Endothelial cell of umbilical vein (primary cell): Measurements from ENCODE around the gene CTNNA2. TPM values are rescaled to one million over a fixed set of nuclear protein-coding genes. Genes with fewer than 3 reads are reported as not detected.

ENCODE experiments used
- BruUV-seq: library from RNA; stranded (reverse); fragments of 400-500 nt; replicated peaks from 2 replicates; lab custom pipeline; 2021; lab: Mats Ljungman, UMichigan
- CTCF ChIA-PET: fragments of 300-600, 350-600 bp; sonication (Branson Sonifier 250); formaldehyde crosslinking; loops from one replicate; lab custom pipeline; 2021; ENCODE audit warnings: antibody characterized with exemption, inconsistent platforms; lab: Charles Lee
- POLR2A ChIA-PET: fragments of 300-600, 350-600 bp; sonication (Branson Sonifier 250); formaldehyde crosslinking; loops from one replicate; lab custom pipeline; 2021; ENCODE audit warnings: antibody characterized with exemption, inconsistent platforms; lab: Charles Lee
- DNase-seq: peaks from one replicate; pipeline ENCODE4 v3.0.0-alpha.2; 2011; ENCODE audit warnings: low read depth, low spot score
- FAIRE-seq: peaks from 2 replicates; lab custom pipeline; 2011; peaks lifted over from hg19 to GRCh38; lab: Jason Lieb, UNC
- H2AFZ ChIP-seq: 2 replicates; pipeline ENCODE4 v1.6.0; 2012; ENCODE audit warnings: low read depth, low read length, control low read depth, inconsistent platforms
- H3K27ac ChIP-seq: 2 replicates; pipeline ENCODE4 v1.5.1; 2011; ENCODE audit warnings: low read depth, mild to moderate bottlenecking, control low read depth, low read length, moderate library complexity; ENCODE audit not compliant: insufficient read depth
- H3K27me3 ChIP-seq, 2 experiments: 2 replicates each; pipeline versions ENCODE4 v1.6.0 to v1.6.1; 2011; ENCODE audit warnings: low read length in 2 of 2, mixed read lengths in 1 of 2; ENCODE audit not compliant: control insufficient read depth in 2 of 2, insufficient read depth in 2 of 2
- H3K36me3 ChIP-seq, 2 experiments: 2 replicates in 1 of 2; 3 replicates in 1 of 2; pipeline ENCODE4 v1.5.1; 2011; ENCODE audit warnings: low read length in 2 of 2, mild to moderate bottlenecking in 1 of 2, moderate library complexity in 1 of 2; ENCODE audit not compliant: control insufficient read depth in 2 of 2, insufficient read depth in 2 of 2; ENCODE audit errors: extremely low read depth in 1 of 2
- H3K4me1 ChIP-seq: 3 replicates; pipeline ENCODE4 v1.5.1; 2011; ENCODE audit warnings: mild to moderate bottlenecking, low read length; ENCODE audit not compliant: control insufficient read depth, insufficient read depth; ENCODE audit errors: extremely low read depth
- H3K4me2 ChIP-seq: 2 replicates; pipeline ENCODE4 v1.6.1; 2011; ENCODE audit warnings: low read length, control low read depth, mixed read lengths; ENCODE audit not compliant: insufficient read depth
- H3K4me3 ChIP-seq, 3 experiments: fragments of 200-600 bp in 1 of 3; sonication (generic), shearing (Covaris generic) in 1 of 3; replicated peaks in 1 of 3; 2 replicates each; pipeline ENCODE4 v1.5.1; 2011 to 2016; ENCODE audit warnings: control low read depth in 3 of 3, low read length in 3 of 3, mild to moderate bottlenecking in 2 of 3, inconsistent platforms in 1 of 3, low read depth in 1 of 3, moderate library complexity in 1 of 3; ENCODE audit not compliant: insufficient read depth in 1 of 3
- H3K79me2 ChIP-seq: 2 replicates; pipeline ENCODE4 v1.6.0; 2012; ENCODE audit warnings: low read length, inconsistent platforms; ENCODE audit not compliant: control insufficient read depth, insufficient read depth
- H3K9ac ChIP-seq: replicated peaks from 2 replicates; pipeline ENCODE3; 2011; ENCODE audit warnings: low read length, control low read depth; ENCODE audit not compliant: insufficient read depth; ENCODE audit errors: extremely low read depth
- H3K9me1 ChIP-seq: replicated peaks from 3 replicates; pipeline ENCODE4 v1.6.0; 2011; ENCODE audit warnings: mild to moderate bottlenecking, low read length; ENCODE audit not compliant: control insufficient read depth, insufficient read depth; ENCODE audit errors: extremely low read depth
- H3K9me3 ChIP-seq: replicated peaks from 2 replicates; pipeline ENCODE4 v1.5.1; 2012; ENCODE audit warnings: low read length, inconsistent platforms; ENCODE audit not compliant: control insufficient read depth, insufficient read depth
- H4K20me1 ChIP-seq: replicated peaks from 2 replicates; pipeline ENCODE3; 2011; ENCODE audit warnings: mild to moderate bottlenecking, low read length; ENCODE audit not compliant: control insufficient read depth, insufficient read depth; ENCODE audit errors: extremely low read depth
- CTCF ChIP-seq, 2 donors: IDR thresholded peaks; 1 replicate in 1 of 2; 2 replicates in 1 of 2; pipeline ENCODE4 v1.5.1; 2011; ENCODE audit warnings: low read length in 2 of 2, mild to moderate bottlenecking in 2 of 2, moderate library complexity in 2 of 2, control low read depth in 1 of 2, inconsistent platforms in 1 of 2, low read depth in 1 of 2; ENCODE audit not compliant: insufficient read depth in 1 of 2; ENCODE audit errors: extremely low read depth in 1 of 2
- EZH2 ChIP-seq: IDR thresholded peaks from 2 replicates; pipeline ENCODE4 v1.6.1; 2012; ENCODE audit warnings: borderline replicate concordance, low read depth, mild to moderate bottlenecking, moderate library complexity, low read length, inconsistent platforms; ENCODE audit not compliant: severe bottlenecking
- FOS ChIP-seq: IDR thresholded peaks from 2 replicates; pipeline ENCODE4 v1.6.1; 2011; ENCODE audit warnings: mild to moderate bottlenecking, low read length, moderate library complexity, borderline replicate concordance; ENCODE audit not compliant: insufficient read depth
- GATA2 ChIP-seq: IDR thresholded peaks from 2 replicates; pipeline ENCODE4 v1.7.0; 2011; ENCODE audit warnings: low read depth, mild to moderate bottlenecking, moderate library complexity, mixed read lengths, low read length; ENCODE audit not compliant: insufficient read length, insufficient read depth
- JUN ChIP-seq: IDR thresholded peaks from 2 replicates; pipeline ENCODE4 v1.6.1; 2011; ENCODE audit warnings: borderline replicate concordance, low read depth; ENCODE audit not compliant: insufficient read length, insufficient read depth
- MAX ChIP-seq: IDR thresholded peaks from 2 replicates; pipeline ENCODE4 v1.6.1; 2011; ENCODE audit not compliant: insufficient read depth, insufficient read length
- MYC ChIP-seq: IDR thresholded peaks from one replicate; pipeline ENCODE4 v1.6.1; 2011; ENCODE audit warnings: mild to moderate bottlenecking, low read depth, low read length
- POLR2A ChIP-seq: IDR thresholded peaks from 2 replicates; pipeline ENCODE4 v1.6.1; 2012; ENCODE audit warnings: low read depth, mild to moderate bottlenecking, control low read depth, low read length
- POLR2AphosphoS5 ChIP-seq: IDR thresholded peaks from 2 replicates; pipeline ENCODE4 v1.6.1; 2012; ENCODE audit warnings: low read depth, mild to moderate bottlenecking, control low read depth, low read length, moderate library complexity; ENCODE audit not compliant: insufficient read depth
- dilution Hi-C: fragments of 300-500 bp; cut with MboI; formaldehyde crosslinking; loops from one replicate; pipeline ENCODE4 v1.15.0; 2019; ENCODE audit warnings: low sequenced_read_pairs; ENCODE audit not compliant: extremely low pct_ligation_motif_present
- intact Hi-C: fragments of 100-400 bp; cut with micrococcal nuclease; formaldehyde crosslinking; loops from one replicate; pipeline ENCODE4 v1.10.0; 2022
- polyA plus RNA-seq, 4 experiments: library from polyadenylated mRNA; depleted of rRNA in 3 of 4; stranded (reverse) in 3 of 4; unstranded in 1 of 4; fragments of >200 nt; gene quantifications; 2 replicates each; pipeline versions ENCODE4 v1.2.1 to v1.2.3, GENCODE V29; 2011 to 2012; ENCODE audit warnings: missing spikeins in 1 of 4
- total RNA-seq: library from RNA; stranded (reverse); gene quantifications from 2 replicates; pipeline ENCODE4 v1.2.3, GENCODE V29; 2021

Gene CTNNA2
- total and polyA plus RNA-seq, 2 donors (not counting 3 experiments of a cell fraction or from before 2014, with no cell fraction given), result not detected

DNA sequence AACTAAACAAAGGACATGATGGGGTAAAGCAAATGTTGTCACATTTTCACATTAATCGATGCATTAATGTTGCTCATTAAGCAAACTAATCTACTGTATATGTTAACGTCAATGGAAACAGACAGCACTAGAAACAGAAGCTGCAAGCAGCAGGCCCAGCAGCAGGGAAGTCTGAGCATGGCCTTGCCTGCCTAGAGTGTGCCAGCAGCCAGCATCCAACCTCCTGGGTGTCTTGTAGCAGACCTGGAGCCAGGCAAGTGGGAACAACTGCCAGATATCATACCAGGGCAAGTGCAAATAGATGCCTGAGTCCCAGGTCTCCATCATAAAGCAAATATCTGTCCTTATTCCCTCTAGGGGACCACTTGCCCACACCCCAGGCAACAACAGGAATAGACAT is 472.7 kb downstream of the CTNNA2 start:
- no peak overlapping the region for H3K4me3 ChIP-seq
- FAIRE-seq, result no peak
- no peak overlapping the region for H3K9ac ChIP-seq
- H3K4me2 ChIP-seq, result no peak overlapping the region
- intact Hi-C loops (no loop called here), dilution Hi-C loops (no loop called here)
- H4K20me1 ChIP-seq, result no peaks in the 10 kb centered on the region
- ChIA-PET POLR2A (no interaction called here), CTCF (no interaction called here)
- TF ChIP-seq POLR2AphosphoS5, result no peak
- TF ChIP-seq MAX, result no peak
- peaks cover 11% of the 10 kb centered on the region for H3K9me3 ChIP-seq
- H3K27ac ChIP-seq, result no peak overlapping the region
- no peak for DNase-seq
- no peaks in the 10 kb centered on the region for H3K4me1 ChIP-seq
- no peaks in the 10 kb centered on the region for H3K79me2 ChIP-seq
- no peaks in the 10 kb centered on the region for H3K9me1 ChIP-seq
- H3K36me3 ChIP-seq, result no peaks in the 10 kb centered on the region
- no TSS peak for BruUV-seq
- no peak overlapping the region for H2AFZ ChIP-seq
- H3K27me3 ChIP-seq, result no peaks in the 10 kb centered on the region

GRCh38 chr2:79993144-79993543 is 480.3 kb downstream of the CTNNA2 start:
- DNase-seq (no peak), FAIRE-seq (no peak)
- ChIA-PET POLR2A (no interaction called here), CTCF (no interaction called here)
- Histone ChIP-seq H3K4me1 (no peaks in the 10 kb centered on the region), H3K9ac (no peak overlapping the region), H3K4me3 (no peak overlapping the region), H3K9me3 (peaks cover 6% of the 10 kb centered on the region), H4K20me1 (no peaks in the 10 kb centered on the region), H3K27ac (no peak overlapping the region), H3K4me2 (no peak overlapping the region), H3K79me2 (no peaks in the 10 kb centered on the region), H3K36me3 (no peaks in the 10 kb centered on the region), H3K9me1 (no peaks in the 10 kb centered on the region), H3K27me3 (no peaks in the 10 kb centered on the region), H2AFZ (no peak overlapping the region)
- dilution Hi-C loops (no loop called here), intact Hi-C loops (no loop called here)
- no peak for TF ChIP-seq POLR2A
- TF ChIP-seq POLR2AphosphoS5, result no peak
- no peak for TF ChIP-seq GATA2
- TF ChIP-seq CTCF (IDR thresholded peaks at IDR 0.05; ENCODE audit: extremely low read depth in 1 of 2, insufficient read depth in 1 of 2, low read depth in 1 of 2, low read length in 2 of 2), result no peak
- TF ChIP-seq FOS, result no peak
- no peak for TF ChIP-seq MYC
- TF ChIP-seq EZH2, result no peak
- no peak for TF ChIP-seq MAX
- TF ChIP-seq JUN, result no peak
- no TSS peak for BruUV-seq
